GM12801 (cell line): ENCODE data around the gene RPL19.

Experiments used
- TF ChIP-seq, protein P1 (sequence below): IDR thresholded peaks from one replicate; pipeline ENCODE4 v1.5.1; 2011; ENCODE audit warnings: control low read depth; ENCODE audit not compliant: insufficient read length; ENCODE audit errors: extremely low read depth

RPL19 gene

GRCh38 chr17:39194985-39195524 is 5.0 kb upstream of the RPL19 start:
- TF ChIP-seq, protein P1, sequence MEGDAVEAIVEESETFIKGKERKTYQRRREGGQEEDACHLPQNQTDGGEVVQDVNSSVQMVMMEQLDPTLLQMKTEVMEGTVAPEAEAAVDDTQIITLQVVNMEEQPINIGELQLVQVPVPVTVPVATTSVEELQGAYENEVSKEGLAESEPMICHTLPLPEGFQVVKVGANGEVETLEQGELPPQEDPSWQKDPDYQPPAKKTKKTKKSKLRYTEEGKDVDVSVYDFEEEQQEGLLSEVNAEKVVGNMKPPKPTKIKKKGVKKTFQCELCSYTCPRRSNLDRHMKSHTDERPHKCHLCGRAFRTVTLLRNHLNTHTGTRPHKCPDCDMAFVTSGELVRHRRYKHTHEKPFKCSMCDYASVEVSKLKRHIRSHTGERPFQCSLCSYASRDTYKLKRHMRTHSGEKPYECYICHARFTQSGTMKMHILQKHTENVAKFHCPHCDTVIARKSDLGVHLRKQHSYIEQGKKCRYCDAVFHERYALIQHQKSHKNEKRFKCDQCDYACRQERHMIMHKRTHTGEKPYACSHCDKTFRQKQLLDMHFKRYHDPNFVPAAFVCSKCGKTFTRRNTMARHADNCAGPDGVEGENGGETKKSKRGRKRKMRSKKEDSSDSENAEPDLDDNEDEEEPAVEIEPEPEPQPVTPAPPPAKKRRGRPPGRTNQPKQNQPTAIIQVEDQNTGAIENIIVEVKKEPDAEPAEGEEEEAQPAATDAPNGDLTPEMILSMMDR = no peak

GRCh38 chr17:39195568-39196160 is 4.4 kb upstream of the RPL19 start:
- TF ChIP-seq, protein P1 = no peak

GRCh38 chr17:39196241-39196807 is 3.8 kb upstream of the RPL19 start:
- TF ChIP-seq, protein P1 = no peak

GRCh38 chr17:39196808-39197291 is 3.2 kb upstream of the RPL19 start:
- TF ChIP-seq, protein P1 = no peak

DNA sequence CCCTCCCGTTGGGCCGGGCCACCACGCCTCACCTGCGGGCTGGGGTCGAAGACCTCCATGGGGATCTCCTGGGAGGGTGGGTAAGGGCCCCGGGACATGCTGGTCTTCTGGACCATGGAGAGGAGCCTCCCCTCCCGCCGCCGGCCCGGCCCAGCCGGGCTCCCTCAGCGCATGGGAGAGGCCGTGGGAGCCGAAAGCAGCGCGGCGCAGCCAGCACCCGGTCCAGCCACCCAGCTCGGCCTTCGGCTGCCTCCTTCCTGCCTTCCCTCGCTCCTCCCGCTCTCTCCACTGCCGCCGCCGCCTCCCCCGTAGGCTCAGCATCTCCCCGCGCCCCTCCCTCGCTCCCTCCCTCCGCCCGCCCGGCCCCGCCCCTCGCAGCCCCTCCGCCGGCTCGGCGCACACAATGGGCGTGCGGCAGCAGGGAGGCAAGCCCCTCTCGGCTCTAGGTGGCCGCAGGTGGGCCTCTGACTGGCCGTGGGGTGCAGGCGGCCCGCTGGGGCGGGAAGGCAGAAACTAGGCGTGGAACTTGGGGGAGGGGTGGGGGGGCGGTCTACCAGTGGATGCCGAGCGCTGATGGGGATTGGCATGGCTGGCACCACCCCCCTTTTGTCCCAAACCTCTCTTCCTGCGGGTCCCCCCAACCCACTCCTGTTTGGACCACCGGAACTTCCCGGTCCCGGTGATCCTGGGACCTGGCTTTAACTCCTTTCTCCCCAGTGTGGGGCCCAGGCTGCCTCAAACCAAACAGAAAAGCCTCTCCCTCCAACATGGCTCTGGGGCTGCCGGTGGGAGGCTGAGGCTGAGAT is 2.5 kb upstream of the RPL19 start, which contains the start of gene CACNB1:
TSS of gene CACNB1 (minus strand) at position 290 of the 806 bp plus-strand sequence. CDS start at position 116, 174 bp downstream.
- TF ChIP-seq, protein P1 = no peak

GRCh38 chr17:39198186-39198566 is 1.9 kb upstream of the RPL19 start:
- TF ChIP-seq, protein P1 = no peak

DNA sequence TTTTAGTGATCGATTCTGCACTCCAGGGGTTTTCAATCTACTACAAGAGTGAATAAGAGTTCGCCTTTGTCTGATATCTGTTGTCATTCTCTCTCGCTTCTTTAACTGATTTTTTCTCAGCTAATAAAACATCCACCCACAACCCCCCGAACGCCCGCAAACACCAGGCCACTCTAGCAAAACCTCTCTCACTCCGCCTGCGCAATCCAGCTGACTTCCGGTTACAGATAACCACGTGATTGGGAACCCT is 338 bp upstream of the RPL19 start:
- TF ChIP-seq, protein P1 = no peak
